Brain microvascular endothelial cell (primary cell): Measurements from ENCODE around the gene NDRG4.

Experiments used
- DNase-seq: peaks from one replicate; pipeline ENCODE4 v3.0.0-alpha.2; 2020
- H3K27ac ChIP-seq: fragments of 250-450 bp; sonication (Bioruptor Pico); 2 replicates; pipeline ENCODE4 v1.5.1; 2020; ENCODE audit warnings: mild to moderate bottlenecking, moderate library complexity
- H3K27me3 ChIP-seq: fragments of 250-450 bp; sonication (Bioruptor Pico); replicated peaks from 2 replicates; pipeline ENCODE4 v1.5.1; 2020; ENCODE audit warnings: mild to moderate bottlenecking
- H3K36me3 ChIP-seq: fragments of 250-450 bp; sonication (Bioruptor Pico); replicated peaks from 2 replicates; pipeline ENCODE4 v1.5.1; 2020; ENCODE audit warnings: mild to moderate bottlenecking
- H3K4me3 ChIP-seq: 2 replicates; pipeline ENCODE4 v1.5.1; 2011; ENCODE audit warnings: low read depth, mild to moderate bottlenecking, control low read depth, low read length, moderate library complexity
- in situ Hi-C: cut with HindIII; loops from 2 replicates; pipeline ENCODE4 v1.10.0; 2017; ENCODE audit warnings: low sequenced_read_pairs, low pct_ligation_motif_present
- TF ChIP-seq, protein P1 (sequence below): IDR thresholded peaks from 2 replicates; pipeline ENCODE4 v1.5.1; 2011; ENCODE audit warnings: low read depth, mild to moderate bottlenecking, moderate library complexity, low read length, control low read depth, inconsistent platforms; ENCODE audit errors: missing control alignments

Gene NDRG4

DNA sequence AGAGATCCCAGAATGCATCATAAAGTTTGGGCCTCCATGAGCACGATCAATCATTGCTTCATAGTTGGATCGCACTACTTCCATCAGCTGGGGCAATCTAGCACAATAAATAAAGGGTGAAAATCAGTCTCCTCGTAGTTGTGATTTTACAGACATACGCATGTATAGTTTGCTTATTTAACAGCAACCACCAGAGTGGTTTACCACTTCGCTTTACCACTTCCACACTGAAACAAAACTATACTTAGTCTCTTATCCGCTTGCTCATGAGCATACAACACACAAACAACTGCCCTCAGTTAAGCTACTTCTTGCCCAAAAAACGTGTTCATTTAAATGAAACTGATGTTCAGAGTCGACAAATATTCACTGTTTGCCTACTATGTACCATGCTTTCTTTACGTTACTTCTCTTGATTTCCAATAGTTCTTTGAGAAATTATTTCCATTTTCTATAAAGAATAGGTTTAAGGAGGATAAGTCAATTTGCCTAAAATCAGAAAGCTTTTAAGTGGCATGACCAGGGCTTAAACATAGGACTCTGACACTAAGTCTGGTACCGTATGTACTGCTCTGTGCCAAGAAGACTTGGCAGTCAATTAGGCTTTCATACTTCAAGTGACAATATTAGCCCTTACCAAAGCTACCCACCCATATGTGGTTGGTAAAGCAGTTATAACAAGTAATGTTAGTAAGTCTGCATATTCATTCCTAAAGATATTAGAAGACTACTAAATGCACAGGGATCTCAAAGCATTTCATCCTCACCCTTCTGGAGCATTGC, 37.4 kb downstream of the NDRG4 start:
- DNase-seq, result no peak
- Histone ChIP-seq H3K36me3 (peaks cover 88% of the 10 kb centered on the region), H3K4me3 (no peak overlapping the region), H3K27ac (no peak overlapping the region), H3K27me3 (no peaks in the 10 kb centered on the region)
- TF ChIP-seq, protein P1, sequence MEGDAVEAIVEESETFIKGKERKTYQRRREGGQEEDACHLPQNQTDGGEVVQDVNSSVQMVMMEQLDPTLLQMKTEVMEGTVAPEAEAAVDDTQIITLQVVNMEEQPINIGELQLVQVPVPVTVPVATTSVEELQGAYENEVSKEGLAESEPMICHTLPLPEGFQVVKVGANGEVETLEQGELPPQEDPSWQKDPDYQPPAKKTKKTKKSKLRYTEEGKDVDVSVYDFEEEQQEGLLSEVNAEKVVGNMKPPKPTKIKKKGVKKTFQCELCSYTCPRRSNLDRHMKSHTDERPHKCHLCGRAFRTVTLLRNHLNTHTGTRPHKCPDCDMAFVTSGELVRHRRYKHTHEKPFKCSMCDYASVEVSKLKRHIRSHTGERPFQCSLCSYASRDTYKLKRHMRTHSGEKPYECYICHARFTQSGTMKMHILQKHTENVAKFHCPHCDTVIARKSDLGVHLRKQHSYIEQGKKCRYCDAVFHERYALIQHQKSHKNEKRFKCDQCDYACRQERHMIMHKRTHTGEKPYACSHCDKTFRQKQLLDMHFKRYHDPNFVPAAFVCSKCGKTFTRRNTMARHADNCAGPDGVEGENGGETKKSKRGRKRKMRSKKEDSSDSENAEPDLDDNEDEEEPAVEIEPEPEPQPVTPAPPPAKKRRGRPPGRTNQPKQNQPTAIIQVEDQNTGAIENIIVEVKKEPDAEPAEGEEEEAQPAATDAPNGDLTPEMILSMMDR, result no peak
- in situ Hi-C loops, result no loop called here

DNA sequence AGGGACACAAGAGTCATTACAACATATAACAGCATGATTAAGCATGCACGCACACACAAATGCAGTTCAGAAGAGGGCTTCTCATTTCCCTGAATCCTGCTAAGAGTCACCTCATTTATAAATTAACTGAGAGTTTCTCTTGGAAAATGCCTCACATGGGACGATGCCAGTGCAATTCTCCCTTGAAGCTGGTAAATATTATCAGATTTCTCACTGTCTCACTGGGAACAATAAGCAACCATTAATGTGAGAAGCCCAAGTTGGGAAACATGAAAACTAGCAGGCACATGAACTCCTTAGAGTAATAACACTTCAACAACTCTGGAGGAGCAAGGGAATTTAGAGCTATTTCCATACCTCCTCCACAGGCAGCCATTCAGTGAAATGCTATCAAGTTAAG, 41.8 kb downstream of the NDRG4 start:
- peaks cover 84% of the 10 kb centered on the region for H3K36me3 ChIP-seq
- TF ChIP-seq, protein P1, result no peak
- no peak for DNase-seq
- no peak overlapping the region for H3K4me3 ChIP-seq
- no peak overlapping the region for H3K27ac ChIP-seq
- H3K27me3 ChIP-seq, result no peaks in the 10 kb centered on the region
- in situ Hi-C loops, result no loop called here

DNA sequence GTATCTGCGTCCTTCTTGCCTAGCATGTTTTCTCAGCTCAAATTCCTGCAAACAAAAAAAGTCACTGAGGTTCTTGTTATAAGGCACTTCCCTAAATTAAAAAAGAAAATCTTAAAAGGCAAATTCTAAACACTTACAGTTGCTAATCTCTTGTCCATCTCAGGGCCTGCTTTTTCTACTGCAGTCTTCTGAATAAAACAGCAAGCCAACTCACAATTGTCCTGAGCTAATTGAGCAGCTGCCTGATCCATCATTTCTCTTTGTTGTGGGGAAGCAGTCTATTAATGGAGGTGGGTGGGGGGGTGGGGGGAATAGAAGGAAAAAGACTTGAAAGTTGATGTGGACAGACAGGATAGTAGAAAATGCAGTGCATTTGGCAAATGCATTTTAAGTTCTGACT, 42.3 kb downstream of the NDRG4 start:
- H3K4me3 ChIP-seq, result no peak overlapping the region
- H3K27me3 ChIP-seq, result no peaks in the 10 kb centered on the region
- DNase-seq, result no peak
- H3K36me3 ChIP-seq, result peaks cover 81% of the 10 kb centered on the region
- H3K27ac ChIP-seq, result no peak overlapping the region
- TF ChIP-seq, protein P1, result no peak
- in situ Hi-C loops, result no loop called here

DNA sequence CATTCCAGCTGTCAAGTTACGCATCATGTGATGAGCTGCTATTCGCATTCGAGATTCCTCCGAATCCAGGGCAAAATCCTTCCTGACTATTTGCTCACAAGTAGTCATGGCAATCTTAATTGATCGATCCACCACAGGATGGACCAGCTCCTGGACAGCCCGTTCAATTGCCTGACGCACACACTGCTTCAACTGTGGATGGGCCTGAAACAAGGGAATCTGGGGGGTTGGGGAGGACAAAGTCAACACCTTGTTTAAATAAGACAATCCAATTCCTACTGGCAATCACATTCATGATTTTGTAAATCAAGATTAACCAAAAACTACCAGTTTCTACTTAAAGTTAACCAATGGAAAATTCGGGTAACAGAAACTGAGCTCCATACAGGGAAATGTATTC, 43.7 kb downstream of the NDRG4 start:
- DNase-seq, result no peak
- TF ChIP-seq, protein P1, result no peak
- Histone ChIP-seq H3K36me3 (peaks cover 71% of the 10 kb centered on the region), H3K4me3 (no peak overlapping the region), H3K27ac (no peak overlapping the region), H3K27me3 (no peaks in the 10 kb centered on the region)
- in situ Hi-C loops, result no loop called here

DNA sequence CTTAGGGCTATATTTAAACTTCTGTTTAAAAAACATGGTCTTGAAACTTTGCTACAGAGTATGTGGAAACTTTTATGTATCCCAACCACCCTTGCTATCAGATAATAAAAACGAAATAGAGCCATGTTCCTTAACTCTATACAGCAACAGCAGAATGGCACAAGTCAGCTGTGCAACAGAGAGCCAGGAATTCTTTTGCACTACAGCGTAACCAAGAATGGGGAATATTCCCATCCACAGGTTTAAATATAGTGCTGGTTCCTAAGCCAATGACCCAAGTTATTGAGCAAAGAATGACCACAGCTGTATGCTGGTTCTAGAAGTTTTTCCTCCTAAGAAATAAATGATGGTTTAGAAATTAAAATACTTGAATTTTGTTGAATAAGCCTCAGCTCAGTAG, 48.4 kb downstream of the NDRG4 start:
- Histone ChIP-seq H3K36me3 (peaks cover 63% of the 10 kb centered on the region), H3K27me3 (no peaks in the 10 kb centered on the region), H3K27ac (no peak overlapping the region), H3K4me3 (no peak overlapping the region)
- TF ChIP-seq, protein P1, result no peak
- in situ Hi-C loops, result no loop called here
- no peak for DNase-seq

DNA sequence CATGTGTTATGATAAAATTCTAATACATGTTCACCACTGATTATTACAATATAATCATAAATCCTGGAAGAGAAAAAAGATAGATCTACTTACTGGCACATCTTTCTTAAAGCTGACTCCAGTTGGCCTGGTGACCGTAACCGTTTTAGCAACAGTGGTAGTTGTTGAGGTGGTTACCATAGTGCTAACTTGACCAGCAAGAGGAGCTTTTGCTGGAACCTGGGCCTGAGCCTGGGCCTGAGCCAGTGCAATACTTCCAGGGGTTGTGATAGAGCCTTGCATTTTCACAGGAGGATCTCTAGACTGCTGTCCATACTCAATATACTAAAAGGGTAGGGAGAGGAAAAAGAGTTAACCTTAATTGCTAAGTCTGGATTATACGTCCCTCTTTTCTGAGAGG, 51.6 kb downstream of the NDRG4 start:
- Histone ChIP-seq H3K27me3 (no peaks in the 10 kb centered on the region), H3K4me3 (no peak overlapping the region), H3K27ac (no peak overlapping the region), H3K36me3 (peaks cover 55% of the 10 kb centered on the region)
- TF ChIP-seq, protein P1, result no peak
- in situ Hi-C loops, result no loop called here
- no peak for DNase-seq
